GM21825 (cell line): ENCODE data around the gene PTPN7.
"Not testable (repeated sequence)": the region's sequence is repeated elsewhere in the genome, so short reads cannot be mapped to it uniquely, and the experiment has no call there.

Experiments
- ATAC-seq: cut with Tn5 transposase; IDR thresholded peaks from one replicate; pipeline ENCODE4 v1.9.1; 2021; ENCODE audit warnings: mild to moderate bottlenecking, moderate library complexity; ENCODE audit not compliant: unreplicated experiment

PTPN7 gene

DNA sequence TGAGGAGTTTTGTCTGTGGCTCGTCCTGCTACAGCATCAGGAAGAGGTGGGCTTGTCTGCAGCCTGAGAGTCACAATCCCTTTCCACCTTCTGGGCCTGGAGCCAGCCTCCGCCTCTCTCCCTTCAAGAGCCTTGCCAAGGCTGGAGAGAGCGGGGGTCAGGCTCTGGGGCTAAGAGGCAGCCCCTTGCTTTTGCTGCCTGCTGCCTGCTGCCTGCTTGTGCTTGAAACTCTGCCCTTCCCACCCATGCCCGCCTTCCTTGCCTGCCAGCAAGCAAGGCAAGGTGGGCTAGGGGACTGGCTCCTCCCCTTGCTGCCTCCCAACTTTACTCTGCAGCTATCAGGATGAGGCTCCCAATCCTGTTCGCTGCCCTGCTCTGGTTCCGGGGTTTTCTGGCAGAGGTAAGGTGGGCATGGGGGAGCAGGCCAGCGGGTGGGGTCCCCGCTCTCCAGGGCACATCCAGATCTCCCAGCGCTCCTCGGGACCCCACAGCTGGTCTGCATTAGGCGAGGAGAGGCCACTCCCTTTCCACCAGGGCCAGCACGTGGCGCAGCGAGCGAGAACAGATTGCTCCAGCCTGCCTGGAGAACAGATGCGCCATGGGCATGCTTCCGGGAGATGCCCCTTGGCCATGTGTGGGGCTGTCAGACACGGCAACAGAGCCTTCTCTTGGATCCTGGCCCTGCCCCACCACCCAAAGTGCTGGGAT is 7.5 kb upstream of the PTPN7 start:
- no peak for ATAC-seq

DNA sequence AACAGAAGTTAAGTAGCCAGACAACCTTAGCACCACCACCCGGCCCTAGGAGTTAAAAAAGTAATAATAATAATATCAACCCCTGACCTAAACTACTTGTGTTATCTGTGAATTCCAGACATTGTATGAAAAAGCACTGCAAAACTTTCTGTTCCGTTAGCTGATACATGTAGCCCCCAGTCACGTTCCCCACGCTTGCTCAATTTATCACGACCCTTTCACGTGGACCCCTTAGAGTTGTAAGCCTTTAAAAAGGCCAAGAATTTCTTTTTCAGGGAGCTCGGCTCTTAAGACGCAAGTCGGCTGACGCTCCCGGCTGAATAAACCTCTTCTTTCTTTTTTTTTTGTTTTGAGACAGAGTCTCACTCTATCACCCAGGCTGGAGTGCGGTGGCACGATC is 6.7 kb upstream of the PTPN7 start:
- not testable (repeated sequence) for ATAC-seq

DNA sequence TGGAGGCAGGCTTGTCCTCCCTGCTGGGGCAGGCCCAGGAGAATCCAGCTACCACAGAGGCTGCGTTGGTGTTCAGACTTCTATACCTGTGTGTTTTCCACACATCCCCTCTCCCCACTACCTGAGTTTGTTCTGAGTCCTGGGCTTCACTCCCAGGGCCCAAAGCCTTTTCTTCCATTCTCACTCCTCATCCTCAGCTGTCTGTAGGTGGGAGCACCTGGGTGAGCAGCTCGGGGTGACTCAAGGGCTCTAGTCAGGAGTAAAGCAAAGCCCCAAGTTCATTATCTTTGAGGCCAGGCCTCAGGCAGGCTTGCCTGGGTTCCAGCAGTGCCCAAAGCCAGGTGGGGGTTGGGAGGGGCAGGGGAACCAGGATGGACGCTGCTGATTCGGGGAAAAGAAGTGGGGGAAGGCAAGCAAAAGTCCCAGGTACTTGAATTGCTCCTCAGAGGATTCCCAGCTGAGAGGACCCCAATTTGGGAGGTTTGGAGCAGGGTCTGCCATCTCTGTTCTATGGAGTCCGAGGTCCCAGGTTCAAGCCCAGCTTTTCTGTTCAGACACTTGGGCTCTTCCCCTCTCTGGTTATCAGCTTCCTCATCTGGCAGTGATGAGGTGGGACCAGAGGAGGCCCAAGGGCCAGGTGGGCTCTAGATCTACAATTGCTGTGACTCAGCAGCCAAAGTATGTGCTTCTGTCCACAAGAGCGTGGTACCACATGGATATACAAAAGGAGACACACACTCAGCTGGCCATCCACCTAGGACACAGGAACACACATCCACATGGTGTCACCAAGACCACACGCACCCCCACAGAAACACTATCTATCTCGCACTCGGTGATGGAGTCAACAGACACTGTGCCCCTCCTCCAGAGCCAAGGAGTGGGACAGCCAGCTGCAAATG is 5.8 kb upstream of the PTPN7 start:
- ATAC-seq = no peak

DNA sequence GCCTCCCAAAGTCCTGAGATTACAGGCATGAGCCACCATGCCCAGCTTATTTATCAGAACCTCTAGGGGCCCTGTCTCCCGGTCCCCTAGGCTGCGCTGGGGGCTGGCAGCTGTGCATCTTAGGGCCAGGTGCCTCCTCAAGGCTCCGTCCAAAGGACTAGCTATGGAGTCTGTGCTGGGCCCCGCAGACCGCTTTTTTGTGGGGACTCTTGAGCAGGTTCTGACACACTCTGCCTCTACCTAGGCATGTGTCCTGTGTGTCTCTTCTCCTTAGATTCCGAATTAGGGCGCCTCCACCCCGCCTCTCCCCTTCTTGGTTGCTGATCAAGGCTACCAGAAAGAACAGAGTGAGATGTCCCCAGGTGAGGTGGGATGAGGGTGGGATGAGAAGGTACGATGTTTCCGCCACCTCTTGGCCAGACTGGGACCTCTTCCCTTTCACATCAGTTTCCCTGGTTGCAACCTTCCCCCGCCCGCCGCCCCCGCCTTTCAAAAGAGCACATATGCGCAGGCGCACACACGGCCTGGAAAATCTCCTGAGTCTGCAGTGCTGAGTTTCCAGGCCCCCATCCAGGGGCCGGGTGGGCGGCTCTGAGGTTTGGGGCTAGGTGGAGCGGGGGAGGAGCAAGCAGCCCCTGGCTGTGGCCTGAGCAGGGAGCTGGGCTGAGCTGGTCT is 5.0 kb upstream of the PTPN7 start:
- ATAC-seq = no peak

DNA sequence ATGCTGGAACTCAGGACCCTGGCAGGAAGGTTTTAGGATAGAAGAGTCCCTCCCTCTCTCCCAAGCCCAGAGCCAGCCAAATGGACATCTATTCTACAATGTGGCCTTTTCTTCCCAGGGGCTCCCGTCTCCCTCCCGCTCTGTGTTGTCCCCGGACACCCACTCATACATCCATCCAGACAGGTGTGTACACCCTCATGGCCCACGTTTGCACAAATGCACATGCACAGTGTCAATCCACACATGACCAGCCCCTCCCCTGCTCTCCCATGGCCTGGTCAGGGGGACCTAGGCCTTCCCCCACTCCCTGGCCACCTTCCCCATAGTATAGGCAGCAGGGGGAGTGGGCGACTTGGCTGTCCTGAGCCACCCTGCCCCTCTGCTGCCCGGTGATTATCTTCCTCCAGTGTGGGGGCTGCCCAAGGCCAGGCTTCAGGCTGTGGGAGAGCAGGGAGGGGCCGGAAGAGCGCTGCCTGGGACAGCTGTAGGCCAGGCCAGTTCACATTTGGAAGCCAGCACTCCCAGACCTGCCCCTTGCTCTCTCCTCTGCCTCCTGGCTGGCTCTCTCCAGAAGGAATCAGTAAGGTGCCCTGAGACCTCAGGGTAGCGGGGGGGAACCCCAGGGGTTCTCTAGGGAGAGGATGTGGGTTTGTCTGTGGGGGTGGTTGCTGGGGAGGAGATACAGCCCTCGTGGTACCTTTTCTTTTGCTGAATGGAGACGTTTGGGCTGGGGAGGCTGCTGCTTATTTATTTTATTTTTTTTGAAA is 4.1 kb upstream of the PTPN7 start:
- peak; percentile 39 for ATAC-seq

DNA sequence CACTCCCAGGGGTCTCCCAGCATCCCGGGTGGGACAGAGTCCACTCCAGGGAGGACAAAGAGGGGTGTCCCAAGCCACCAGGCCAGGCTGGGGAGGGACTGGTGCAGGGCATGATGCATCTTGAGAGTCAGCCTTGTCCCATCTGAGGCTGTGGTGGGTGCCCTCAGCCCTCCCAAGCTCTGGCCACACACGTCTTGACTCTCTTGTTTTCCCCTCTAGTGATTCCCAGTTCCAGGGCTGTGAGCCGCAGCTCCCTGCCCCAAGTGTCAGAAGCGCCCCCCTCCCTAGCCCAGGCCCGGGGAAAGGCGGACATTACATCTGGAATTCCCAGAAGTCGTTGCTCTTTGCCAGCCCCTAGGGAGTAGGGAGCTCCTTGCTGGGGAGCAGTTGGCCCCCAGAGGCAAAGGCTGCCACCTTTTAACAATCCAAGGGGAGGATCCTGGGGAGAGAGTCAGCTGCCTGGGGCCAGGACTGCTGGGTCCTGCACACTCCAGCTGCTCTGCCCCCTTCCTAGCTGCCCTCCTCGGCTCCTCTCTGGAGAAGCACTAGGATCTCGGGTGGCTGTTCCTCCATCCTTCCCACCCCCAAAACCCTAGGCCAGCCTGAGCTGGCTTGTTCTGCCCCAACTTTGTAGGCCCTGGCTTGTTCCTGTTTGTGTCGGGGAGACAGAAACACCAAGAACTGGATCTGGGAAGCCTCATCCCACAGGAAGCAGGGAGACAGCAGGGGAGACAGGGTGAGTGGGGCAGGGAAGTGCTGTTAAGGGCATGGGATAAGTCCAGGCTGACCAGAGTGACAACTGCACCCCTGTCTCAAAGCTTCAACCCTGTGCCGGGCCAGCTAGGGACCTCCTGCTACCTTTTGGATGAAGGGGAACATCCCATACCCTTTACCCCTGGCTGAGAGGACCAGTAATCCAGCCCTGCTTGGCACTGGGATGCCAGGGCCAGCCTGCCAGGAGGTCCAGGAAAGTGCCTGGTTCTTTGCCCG is 3.2 kb upstream of the PTPN7 start:
- ATAC-seq = no peak

DNA sequence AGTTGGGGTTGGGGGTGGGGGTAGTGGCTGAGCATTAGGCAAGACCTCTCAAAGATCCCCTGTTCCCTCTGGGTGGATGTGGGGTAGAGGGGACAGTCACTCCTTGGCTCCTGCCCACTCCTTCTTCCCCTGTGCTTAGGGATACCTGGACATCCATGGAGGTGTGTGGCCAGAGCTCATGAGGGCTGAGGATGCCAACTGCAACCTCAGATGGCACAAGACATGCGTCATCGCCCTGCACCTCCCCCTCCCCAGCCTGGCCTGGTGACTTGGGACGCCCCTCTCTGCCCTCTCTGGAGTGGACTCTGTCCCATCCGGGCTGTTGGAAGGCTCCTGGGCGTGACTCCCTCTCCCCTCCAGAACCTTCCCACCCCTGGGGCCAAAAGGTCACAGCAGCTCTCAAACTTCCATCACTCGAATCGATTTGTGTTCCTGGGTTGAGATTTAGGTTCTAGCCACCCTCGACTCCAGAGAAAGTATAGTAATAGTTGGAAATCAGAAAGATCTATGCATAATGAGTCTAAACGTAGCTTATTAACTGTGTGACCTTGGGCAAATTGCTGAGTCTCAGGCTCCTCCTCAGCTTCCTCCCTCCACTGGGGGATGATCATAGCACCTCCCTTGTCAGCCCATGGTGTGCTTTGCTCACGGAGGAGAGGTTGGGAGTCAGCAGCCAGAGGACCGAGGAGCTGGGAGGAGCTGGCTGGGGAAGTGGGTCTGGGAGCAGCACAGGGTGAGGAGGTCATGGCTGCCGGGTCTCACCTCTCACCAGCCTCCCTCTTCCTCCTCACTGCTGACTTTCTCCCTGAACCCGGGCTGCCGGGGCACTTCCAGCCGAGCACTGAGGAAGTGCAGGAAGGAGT is 2.2 kb upstream of the PTPN7 start:
- no peak for ATAC-seq

DNA sequence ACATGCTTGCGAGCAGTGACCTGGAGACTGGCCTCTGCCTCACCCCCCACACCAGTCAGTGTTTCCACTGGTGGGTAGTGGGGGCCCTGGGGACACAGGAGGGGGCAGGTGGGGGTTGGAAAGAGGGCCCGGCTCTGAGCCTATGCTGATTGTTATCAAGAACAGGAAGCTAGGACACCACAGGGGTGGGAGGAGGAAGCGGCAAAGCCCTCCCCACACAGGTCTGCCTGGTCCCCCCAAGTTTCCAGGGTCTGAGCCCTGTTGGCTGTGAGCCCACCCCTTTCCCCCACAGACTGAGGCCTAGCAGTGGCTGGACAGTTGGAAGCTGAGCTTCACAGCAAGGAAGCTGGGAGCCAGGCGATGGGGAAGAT is 1.6 kb upstream of the PTPN7 start:
- ATAC-seq = peak; percentile 36

DNA sequence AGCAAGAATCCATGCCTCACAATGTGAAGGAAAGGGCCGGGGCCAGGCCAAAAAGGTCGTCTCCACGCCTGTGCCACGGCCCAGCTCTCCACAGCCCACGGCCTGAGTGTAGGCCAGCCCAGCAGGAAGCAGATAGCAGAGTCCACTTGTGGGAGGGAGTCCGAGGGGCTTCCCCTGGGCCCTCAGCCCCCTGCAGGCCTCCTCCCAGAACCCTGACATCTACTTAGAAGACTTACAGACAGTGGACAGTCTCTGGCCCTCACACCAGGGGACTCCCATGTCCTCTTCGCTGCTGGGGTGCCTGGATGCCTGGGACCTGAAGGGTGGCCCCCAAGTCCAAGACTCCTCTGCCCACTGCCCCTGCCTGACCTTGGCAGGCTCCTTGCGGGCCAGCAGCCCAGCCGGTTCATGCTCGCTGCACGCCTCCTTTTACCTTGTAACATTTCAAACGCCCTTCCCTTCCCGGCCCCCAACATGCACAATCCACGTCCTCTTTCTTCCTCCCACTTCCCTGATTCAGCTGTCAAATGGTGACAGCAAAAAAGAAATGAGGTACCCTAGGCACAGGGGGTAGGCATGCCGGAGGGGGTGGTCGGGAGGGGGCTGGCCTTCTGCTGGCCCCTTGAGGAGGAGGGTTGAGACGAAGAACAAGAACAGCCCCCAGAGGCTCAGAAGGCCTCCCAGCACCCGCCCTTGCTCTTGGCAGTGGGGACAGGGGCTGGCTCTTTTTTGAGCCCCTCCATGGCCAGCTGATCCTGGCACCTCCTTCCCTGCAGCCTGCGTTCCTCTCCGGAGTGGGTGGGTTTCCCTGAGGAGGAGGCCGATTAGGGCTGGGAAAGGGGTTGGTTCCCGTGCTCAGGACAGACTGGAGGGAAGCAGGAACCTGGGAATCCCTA is 997 bp upstream of the PTPN7 start:
- ATAC-seq = no peak

DNA sequence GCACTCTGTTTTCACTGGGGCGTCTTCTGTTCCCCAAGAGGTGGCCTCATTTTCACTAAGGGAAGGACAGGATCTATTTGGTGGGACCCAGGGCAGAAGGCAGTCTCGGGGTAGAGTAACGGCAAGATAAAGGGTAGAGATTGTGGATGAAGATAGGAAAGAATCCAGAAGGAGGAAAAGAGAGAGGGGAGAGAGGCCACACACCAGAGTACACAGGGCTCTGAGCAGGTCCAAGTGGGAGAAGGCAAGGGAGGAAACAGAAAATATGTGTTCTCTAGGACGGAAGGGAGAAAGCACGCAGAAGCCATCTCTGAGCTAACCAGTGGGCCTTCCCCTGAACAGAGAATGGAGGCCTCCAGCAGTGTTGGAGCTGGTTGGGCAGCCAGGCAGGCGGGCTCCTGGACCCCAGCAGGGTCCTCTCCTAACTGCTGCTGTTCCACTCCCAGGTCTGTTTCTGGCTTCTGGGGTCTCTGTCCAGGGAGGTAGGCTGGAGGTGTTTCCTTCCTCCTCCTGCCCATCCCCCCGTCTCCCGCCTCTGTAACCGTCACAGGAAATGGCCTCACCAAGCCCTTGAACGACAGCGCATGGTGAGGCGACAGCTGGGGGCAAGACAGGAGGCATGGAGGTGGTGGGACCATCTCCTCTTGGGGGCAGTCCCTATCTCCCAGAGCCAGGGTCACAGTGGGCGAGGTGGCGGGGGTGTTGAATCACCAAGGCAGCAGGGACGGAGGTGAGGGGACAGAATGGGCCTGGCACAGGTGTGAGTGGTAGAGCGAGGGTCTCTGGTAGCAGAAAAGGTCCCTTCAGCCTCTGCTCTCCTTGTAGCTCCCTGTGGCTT is 649 bp downstream of the PTPN7 start:
- peak; percentile 28 for ATAC-seq

DNA sequence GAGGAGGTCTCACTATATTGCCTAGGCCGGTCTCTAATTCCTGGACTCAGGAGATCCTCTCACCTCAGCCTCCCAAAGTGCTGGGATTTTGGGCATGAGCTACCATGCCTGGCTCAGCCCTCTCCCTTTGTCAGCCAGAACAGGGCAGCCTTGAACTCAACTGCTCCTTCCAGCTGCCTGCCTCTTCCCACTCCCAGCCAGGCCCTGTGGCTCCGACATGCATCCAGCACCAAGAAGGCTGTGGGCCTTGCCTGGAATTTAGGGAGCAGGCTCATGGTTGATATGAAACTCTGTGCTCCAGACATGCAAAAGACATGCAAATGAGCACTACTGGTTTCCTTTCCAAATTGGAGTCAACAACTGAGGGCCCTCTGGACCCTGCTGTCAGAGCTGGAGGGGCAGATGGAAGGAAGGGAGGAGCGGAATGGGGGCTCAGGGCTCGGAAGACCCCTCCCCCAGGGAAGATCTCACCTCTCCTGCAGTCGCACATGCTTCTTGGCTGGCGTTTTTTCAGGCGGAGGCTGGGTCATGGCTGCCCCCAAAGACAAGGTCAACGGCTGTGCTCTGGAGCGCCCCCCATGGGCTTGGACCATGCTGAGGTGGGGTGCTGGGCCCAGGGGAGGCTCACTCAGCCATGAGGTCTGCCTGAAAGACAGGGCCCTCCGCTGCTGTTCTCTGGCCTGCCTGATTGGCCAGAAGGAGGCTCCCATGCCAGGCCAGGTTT is 1.4 kb downstream of the PTPN7 start:
- ATAC-seq = no peak

DNA sequence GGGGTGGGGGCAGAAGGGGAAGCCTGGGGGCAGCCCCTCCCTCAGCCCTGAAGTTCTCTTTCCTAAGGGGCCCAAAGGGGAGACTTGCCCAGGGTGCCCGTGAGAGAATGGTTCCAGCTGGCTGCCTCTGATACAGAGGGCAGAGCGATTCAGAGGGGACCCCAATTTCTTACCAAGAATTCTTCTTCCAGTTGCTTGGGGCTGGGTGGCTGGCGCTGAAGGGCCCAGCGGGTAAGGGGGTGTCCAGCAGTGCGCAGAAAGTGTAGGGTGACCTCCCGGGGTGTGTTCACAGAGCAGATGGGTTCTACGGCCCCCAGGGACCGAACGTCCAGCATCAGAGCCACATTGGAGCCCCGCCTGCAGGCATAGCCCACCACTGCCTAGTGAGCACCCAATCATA is 2.5 kb downstream of the PTPN7 start:
- ATAC-seq = no peak

DNA sequence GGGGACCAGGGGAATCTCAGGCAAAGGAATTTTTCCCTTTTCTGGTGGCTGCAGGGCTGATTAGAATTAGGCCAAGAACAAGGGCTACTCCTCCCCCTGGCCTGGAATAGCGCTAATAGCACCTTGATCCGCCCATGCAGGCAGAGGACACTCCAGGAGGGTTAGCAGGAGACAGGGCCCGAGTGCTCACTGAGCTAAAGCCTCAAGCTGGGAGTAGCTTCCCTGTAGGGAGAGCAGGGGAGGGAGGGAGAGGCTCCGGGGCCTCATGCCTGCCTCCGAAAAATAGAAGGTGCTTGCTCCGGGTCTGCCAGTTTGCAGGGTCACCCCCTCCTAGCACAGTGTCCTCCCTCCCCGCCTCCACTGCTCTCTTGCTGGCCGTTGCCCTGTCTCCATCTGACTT is 3.8 kb downstream of the PTPN7 start:
- ATAC-seq = no peak

DNA sequence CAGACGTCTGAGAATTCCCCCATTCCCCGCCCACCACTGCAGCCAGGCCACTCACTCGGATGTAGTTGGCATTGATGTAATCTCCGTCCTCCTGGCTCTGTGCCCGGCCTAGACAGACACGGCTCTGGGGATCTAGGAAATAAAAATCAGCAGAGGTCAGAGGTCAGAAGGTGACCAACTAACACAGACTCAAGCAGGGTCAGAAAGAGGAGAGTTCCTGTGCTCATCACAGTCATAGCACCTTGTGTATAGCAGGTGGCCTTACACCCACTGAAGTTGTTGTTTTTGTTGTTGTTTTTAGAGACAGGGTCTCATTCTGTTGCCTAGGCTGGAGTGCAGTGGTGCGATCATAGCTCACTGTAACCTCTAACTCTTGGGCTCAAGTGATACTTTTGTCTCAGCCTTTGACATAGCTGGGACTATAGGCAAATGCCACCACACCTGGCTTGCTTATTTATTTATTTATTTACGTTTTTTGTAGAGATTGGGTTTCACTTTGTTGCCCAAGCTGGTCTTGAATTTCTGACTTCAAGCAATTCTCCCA is 4.9 kb downstream of the PTPN7 start:
- ATAC-seq = no peak

DNA sequence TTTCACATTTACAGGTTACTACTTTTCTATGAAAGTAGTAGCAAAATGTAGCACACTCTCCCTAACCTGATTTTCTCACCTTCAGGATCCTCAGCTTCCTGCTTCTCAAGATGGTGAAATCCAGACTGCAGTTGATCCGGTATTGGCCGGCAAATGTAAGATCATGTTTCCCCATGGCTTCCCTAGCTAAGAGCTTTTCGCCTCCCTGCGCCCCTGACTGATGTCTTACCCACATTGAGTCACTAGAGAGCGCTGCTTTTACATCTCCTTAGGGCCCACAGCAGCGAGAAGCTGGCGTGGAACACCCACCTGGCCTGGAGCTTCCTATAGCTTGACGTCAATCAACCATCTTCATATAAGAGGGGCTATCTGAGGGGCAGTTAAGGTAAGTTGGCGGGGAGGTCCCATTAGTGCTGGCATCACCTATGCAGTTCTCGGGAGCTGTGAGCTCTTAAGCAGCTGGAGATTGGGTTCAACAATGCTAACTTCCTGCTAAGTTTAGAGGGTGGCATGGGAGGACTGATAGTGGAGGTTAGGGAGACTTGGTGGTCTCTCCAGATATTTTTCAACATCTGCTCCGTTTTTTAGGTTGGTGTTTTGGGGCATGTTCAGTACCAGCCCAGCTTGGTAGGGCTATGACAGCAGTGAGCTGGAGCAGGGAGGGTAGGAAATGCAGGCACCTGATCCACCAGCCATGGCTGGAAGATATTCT is 5.5 kb downstream of the PTPN7 start:
- ATAC-seq = no peak
